Rectal smooth muscle tissue (tissue), 1 donor: Measurements from ENCODE around the gene CNN3.

Experiments
- H3K27ac ChIP-seq: one replicate; pipeline ENCODE4 v1.7.0; 2013; ENCODE audit warnings: low read depth, low read length, inconsistent platforms
- H3K27me3 ChIP-seq: one replicate; pipeline ENCODE4 v1.7.0; 2013; ENCODE audit warnings: low read length; ENCODE audit not compliant: control insufficient read depth, insufficient read depth
- H3K36me3 ChIP-seq: one replicate; pipeline ENCODE4 v1.7.0; 2013; ENCODE audit warnings: low read length; ENCODE audit not compliant: control insufficient read depth, insufficient read depth
- H3K4me1 ChIP-seq: one replicate; pipeline ENCODE4 v1.7.0; 2013; ENCODE audit warnings: low read length; ENCODE audit not compliant: control insufficient read depth, insufficient read depth
- H3K4me3 ChIP-seq: one replicate; pipeline ENCODE4 v1.7.0; 2013; ENCODE audit warnings: low read length
- H3K9ac ChIP-seq: one replicate; pipeline ENCODE4 v1.7.0; 2013; ENCODE audit warnings: low read length

CNN3 gene

GRCh38 chr1:94855307-94855700 is 71.6 kb downstream of the CNN3 start:
- Histone ChIP-seq H3K9ac (no peak overlapping the region), H3K4me3 (no peak overlapping the region), H3K27ac (peak overlapping the region; percentile 91), H3K36me3 (no peaks in the 10 kb centered on the region), H3K27me3 (no peaks in the 10 kb centered on the region), H3K4me1 (peaks cover 5% of the 10 kb centered on the region)

GRCh38 chr1:94854458-94855306 is 72.2 kb downstream of the CNN3 start:
- H3K4me3 ChIP-seq = peak overlapping the region; percentile 54

GRCh38 chr1:94852788-94853187 is 74.1 kb downstream of the CNN3 start:
- H3K36me3 ChIP-seq = no peaks in the 10 kb centered on the region
- no peak overlapping the region for H3K9ac ChIP-seq
- peaks cover 5% of the 10 kb centered on the region for H3K4me1 ChIP-seq
- no peak overlapping the region for H3K27ac ChIP-seq
- H3K27me3 ChIP-seq = no peaks in the 10 kb centered on the region
- H3K4me3 ChIP-seq = no peak overlapping the region

More at GRCh38 chr1:94854458-94855306, 72.2 kb downstream of the CNN3 start:
- H3K27me3 ChIP-seq = no peaks in the 10 kb centered on the region
- peaks cover 5% of the 10 kb centered on the region for H3K4me1 ChIP-seq
- H3K9ac ChIP-seq = no peak overlapping the region
- no peaks in the 10 kb centered on the region for H3K36me3 ChIP-seq
- peak overlapping the region; percentile 91 for H3K27ac ChIP-seq

GRCh38 chr1:94851571-94851970 is 75.3 kb downstream of the CNN3 start:
- Histone ChIP-seq H3K27ac (no peak overlapping the region), H3K36me3 (no peaks in the 10 kb centered on the region), H3K4me1 (peaks cover 5% of the 10 kb centered on the region), H3K9ac (no peak overlapping the region), H3K4me3 (no peak overlapping the region), H3K27me3 (no peaks in the 10 kb centered on the region)
